ENCODE measurements around the gene GUCY2C.

Gene GUCY2C

GRCh38 chr12:14643251-14643650, 53.1 kb downstream of the GUCY2C start:
- peak overlapping the region; percentile 65 for H3K4me2 ChIP-seq (ENCODE audit: low read depth, low read length, poor library complexity, severe bottlenecking)
- H3K79me2 ChIP-seq (ENCODE audit: insufficient read depth, low read length): no peaks in the 10 kb centered on the region
- H3F3A ChIP-seq (ENCODE audit: low read depth): no peaks in the 10 kb centered on the region
- no peaks in the 10 kb centered on the region for H3K9me3 ChIP-seq (ENCODE audit: insufficient read depth, low read depth, low read length)
- no peak overlapping the region for H3K9ac ChIP-seq (ENCODE audit: low read depth, low read length, poor library complexity, severe bottlenecking)
- H4K20me1 ChIP-seq (ENCODE audit: insufficient read depth, low read length, poor library complexity, severe bottlenecking): no peaks in the 10 kb centered on the region
- H3K4me1 ChIP-seq (ENCODE audit: insufficient read depth, low read length, poor library complexity, severe bottlenecking): peaks cover 18% of the 10 kb centered on the region
- peak; percentile 88 for TF ChIP-seq EZH2phosphoT487 (IDR thresholded peaks at IDR 0.05; ENCODE audit: borderline replicate concordance)
- TF ChIP-seq CTCF (conservative IDR thresholded peaks at IDR 0.05; ENCODE audit: low read length): no peak
- H3K4me3 ChIP-seq (ENCODE audit: low read length, poor library complexity, severe bottlenecking): peak overlapping the region; percentile 37
- H3K27me3 ChIP-seq (ENCODE audit: insufficient read depth, low read length, poor library complexity, severe bottlenecking): peaks cover 48% of the 10 kb centered on the region
- H3K9me2 ChIP-seq (replicated peaks; ENCODE audit: low read depth, low read length): no peaks in the 10 kb centered on the region
- no peak overlapping the region for H2AFZ ChIP-seq (ENCODE audit: low read length)
- H3K36me3 ChIP-seq (ENCODE audit: insufficient read depth, low read length): no peaks in the 10 kb centered on the region

GRCh38 chr12:14638066-14638465, 58.3 kb downstream of the GUCY2C start:
- Histone ChIP-seq H2AFZ (ENCODE audit: low read length) (no peak overlapping the region), H4K20me1 (ENCODE audit: insufficient read depth, low read length, poor library complexity, severe bottlenecking) (no peaks in the 10 kb centered on the region), H3K9ac (ENCODE audit: low read depth, low read length, poor library complexity, severe bottlenecking) (no peak overlapping the region), H3F3A (ENCODE audit: low read depth) (no peaks in the 10 kb centered on the region), H3K9me2 (replicated peaks; ENCODE audit: low read depth, low read length) (no peaks in the 10 kb centered on the region), H3K4me1 (ENCODE audit: insufficient read depth, low read length, poor library complexity, severe bottlenecking) (peaks cover 5% of the 10 kb centered on the region), H3K4me2 (ENCODE audit: low read depth, low read length, poor library complexity, severe bottlenecking) (no peak overlapping the region), H3K9me3 (ENCODE audit: insufficient read depth, low read depth, low read length) (peaks cover 6% of the 10 kb centered on the region; the same call in 1 of the 2 replicates), H3K27me3 (ENCODE audit: insufficient read depth, low read length, poor library complexity, severe bottlenecking) (peaks cover 30% of the 10 kb centered on the region), H3K4me3 (ENCODE audit: low read length, poor library complexity, severe bottlenecking) (no peak overlapping the region), H3K36me3 (ENCODE audit: insufficient read depth, low read length) (no peaks in the 10 kb centered on the region), H3K79me2 (ENCODE audit: insufficient read depth, low read length) (no peaks in the 10 kb centered on the region)
- TF ChIP-seq CTCF (conservative IDR thresholded peaks at IDR 0.05; ENCODE audit: low read length) (no peak), EZH2phosphoT487 (IDR thresholded peaks at IDR 0.05; ENCODE audit: borderline replicate concordance) (no peak)

GRCh38 chr12:14635776-14636175, 60.6 kb downstream of the GUCY2C start:
- TF ChIP-seq CTCF (conservative IDR thresholded peaks at IDR 0.05; ENCODE audit: low read length) (no peak), EZH2phosphoT487 (IDR thresholded peaks at IDR 0.05; ENCODE audit: borderline replicate concordance) (no peak)
- H3K9me2 ChIP-seq (replicated peaks; ENCODE audit: low read depth, low read length): no peaks in the 10 kb centered on the region
- no peaks in the 10 kb centered on the region for H4K20me1 ChIP-seq (ENCODE audit: insufficient read depth, low read length, poor library complexity, severe bottlenecking)
- no peaks in the 10 kb centered on the region for H3F3A ChIP-seq (ENCODE audit: low read depth)
- no peak overlapping the region for H3K4me3 ChIP-seq (ENCODE audit: low read length, poor library complexity, severe bottlenecking)
- H3K4me1 ChIP-seq (ENCODE audit: insufficient read depth, low read length, poor library complexity, severe bottlenecking): no peaks in the 10 kb centered on the region
- H3K9me3 ChIP-seq (ENCODE audit: insufficient read depth, low read depth, low read length): peaks cover 6% of the 10 kb centered on the region; the same call in 1 of the 2 replicates
- no peak overlapping the region for H3K4me2 ChIP-seq (ENCODE audit: low read depth, low read length, poor library complexity, severe bottlenecking)
- H3K27me3 ChIP-seq (ENCODE audit: insufficient read depth, low read length, poor library complexity, severe bottlenecking): peaks cover 17% of the 10 kb centered on the region
- no peaks in the 10 kb centered on the region for H3K79me2 ChIP-seq (ENCODE audit: insufficient read depth, low read length)
- H2AFZ ChIP-seq (ENCODE audit: low read length): no peak overlapping the region
- no peak overlapping the region for H3K9ac ChIP-seq (ENCODE audit: low read depth, low read length, poor library complexity, severe bottlenecking)
- H3K36me3 ChIP-seq (ENCODE audit: insufficient read depth, low read length): no peaks in the 10 kb centered on the region
